IMR-90 (cell line): ENCODE data around the gene TOP3B. TPM values are rescaled to one million over a fixed set of nuclear protein-coding genes. Genes with fewer than 3 reads are reported as not detected.

ENCODE experiments used
- ATAC-seq: fragments of 200-7000 bp; cut with Tn5 transposase; 2 replicates; pipeline ENCODE4 v1.9.1; 2020; ENCODE audit warnings: low read depth, mild to moderate bottlenecking, moderate library complexity
- BruUV-seq: library from RNA; stranded (reverse); fragments of 400-500 nt; replicated peaks from 2 replicates; lab custom pipeline; 2021; lab: Mats Ljungman, UMichigan
- CTCF ChIA-PET: fragments of 300-600 bp; formaldehyde crosslinking; extraction: SDS; loops from one replicate; lab custom pipeline; 2021; ENCODE audit warnings: antibody characterized with exemption; lab: Yijun Ruan, JAX
- POLR2A ChIA-PET: fragments of 300-600 bp; sonication (Branson Sonifier 250); formaldehyde crosslinking; loops from one replicate; lab custom pipeline; 2022; ENCODE audit warnings: antibody characterized with exemption; ENCODE audit not compliant: unreplicated experiment; lab: Charles Lee
- DNase-seq: peaks from one replicate; pipeline ENCODE4 v3.0.0; 2013
- H2AFZ ChIP-seq: replicated peaks from 2 replicates; pipeline ENCODE3; 2013; ENCODE audit warnings: low read length, mild to moderate bottlenecking; ENCODE audit not compliant: poor library complexity
- H2AK5ac ChIP-seq: 2 replicates; pipeline ENCODE4 v1.6.1; 2013; ENCODE audit warnings: low read depth, low read length, inconsistent platforms
- H2AK9ac ChIP-seq: replicated peaks from 2 replicates; pipeline ENCODE3; 2013; ENCODE audit warnings: mild to moderate bottlenecking, low read depth, low read length, moderate library complexity; ENCODE audit not compliant: poor library complexity
- H2BK120ac ChIP-seq: 2 replicates; pipeline ENCODE4 v1.6.1; 2013; ENCODE audit warnings: low read depth, low read length, inconsistent platforms
- H2BK15ac ChIP-seq: 3 replicates; pipeline ENCODE4 v1.6.1; 2013; ENCODE audit warnings: low read depth, low read length, inconsistent platforms
- H2BK20ac ChIP-seq: 2 replicates; pipeline ENCODE4 v1.6.1; 2013; ENCODE audit warnings: low read depth, mild to moderate bottlenecking, inconsistent platforms, low read length, moderate library complexity
- H2BK5ac ChIP-seq: 2 replicates; pipeline ENCODE4 v1.6.1; 2013; ENCODE audit warnings: mild to moderate bottlenecking, low read depth, low read length, inconsistent platforms; ENCODE audit not compliant: poor library complexity, severe bottlenecking
- H3K14ac ChIP-seq: replicated peaks from 2 replicates; pipeline ENCODE4 v1.6.1; 2013; ENCODE audit warnings: low read depth, low read length, inconsistent platforms
- H3K18ac ChIP-seq: 2 replicates; pipeline ENCODE4 v1.6.1; 2013; ENCODE audit warnings: low read depth, low read length, control low read depth
- H3K23ac ChIP-seq: 2 replicates; pipeline ENCODE4 v1.6.1; 2013; ENCODE audit warnings: low read depth, low read length, inconsistent platforms
- H3K27ac ChIP-seq: 2 replicates; pipeline ENCODE4 v1.5.1; 2013; ENCODE audit warnings: mild to moderate bottlenecking, control low read depth, low read length; ENCODE audit not compliant: insufficient read depth
- H3K27me3 ChIP-seq: 2 replicates; pipeline ENCODE4 v1.6.1; 2013; ENCODE audit warnings: low read length; ENCODE audit not compliant: control insufficient read depth, insufficient read depth
- H3K36me3 ChIP-seq: 2 replicates; pipeline ENCODE4 v1.6.1; 2013; ENCODE audit warnings: low read length, mixed read lengths; ENCODE audit not compliant: control insufficient read depth, insufficient read depth
- H3K4ac ChIP-seq: 2 replicates; pipeline ENCODE4 v1.6.1; 2013; ENCODE audit warnings: low read depth, low read length, inconsistent platforms
- H3K4me1 ChIP-seq: 2 replicates; pipeline ENCODE4 v1.6.1; 2013; ENCODE audit warnings: low read length, mixed read lengths; ENCODE audit not compliant: control insufficient read depth, insufficient read depth
- H3K4me2 ChIP-seq: 2 replicates; pipeline ENCODE4 v1.6.1; 2013; ENCODE audit warnings: low read depth, mild to moderate bottlenecking, control low read depth, low read length, moderate library complexity
- H3K4me3 ChIP-seq: 2 replicates; pipeline ENCODE4 v1.5.1; 2013; ENCODE audit warnings: low read depth, mild to moderate bottlenecking, control low read depth, low read length, moderate library complexity; ENCODE audit not compliant: insufficient read depth
- H3K56ac ChIP-seq: 2 replicates; pipeline ENCODE4 v1.6.1; 2013; ENCODE audit warnings: low read length, inconsistent platforms; ENCODE audit not compliant: insufficient read depth; ENCODE audit errors: extremely low read depth
- H3K79me1 ChIP-seq, 2 experiments: 2 replicates each; pipeline ENCODE4 v1.6.1; 2013; ENCODE audit warnings: low read length in 2 of 2, inconsistent platforms in 1 of 2, low read depth in 1 of 2
- H3K9ac ChIP-seq: 2 replicates; pipeline ENCODE4 v1.6.1; 2013; ENCODE audit warnings: low read depth, low read length, control low read depth
- H3K9me1 ChIP-seq: 2 replicates; pipeline ENCODE4 v1.6.1; 2013; ENCODE audit warnings: low read length, inconsistent platforms; ENCODE audit not compliant: insufficient read depth
- H3K9me3 ChIP-seq: 2 replicates; pipeline ENCODE4 v1.6.1; 2013; ENCODE audit warnings: low read length; ENCODE audit not compliant: control insufficient read depth, insufficient read depth
- H4K20me1 ChIP-seq: 2 replicates; pipeline ENCODE4 v1.6.1; 2013; ENCODE audit warnings: low read length, inconsistent platforms; ENCODE audit not compliant: insufficient read depth
- H4K5ac ChIP-seq: 2 replicates; pipeline ENCODE4 v1.6.1; 2013; ENCODE audit warnings: mild to moderate bottlenecking, low read depth, low read length, control low read depth
- H4K8ac ChIP-seq, 2 experiments: 2 replicates each; pipeline ENCODE4 v1.6.1; 2013; ENCODE audit warnings: low read depth in 2 of 2, low read length in 2 of 2, control low read depth in 1 of 2, inconsistent platforms in 1 of 2
- H4K91ac ChIP-seq: 2 replicates; pipeline ENCODE4 v1.6.1; 2013; ENCODE audit warnings: low read depth, low read length, inconsistent platforms; ENCODE audit not compliant: insufficient read depth
- BHLHE40 ChIP-seq: fragments of 150-350 bp; IDR thresholded peaks from 2 replicates; pipeline ENCODE4 v1.6.1; 2016; ENCODE audit warnings: mild to moderate bottlenecking, low read depth, low read length
- CTCF ChIP-seq: conservative IDR thresholded peaks from 2 replicates; pipeline ENCODE4 v1.5.1; 2012; ENCODE audit warnings: mild to moderate bottlenecking, low read depth, low read length, improper control_type of control experiment
- ELK1 ChIP-seq: fragments of 150-350 bp; IDR thresholded peaks from 2 replicates; pipeline ENCODE4 v1.6.1; 2016; ENCODE audit warnings: low read depth, mild to moderate bottlenecking, low read length, moderate library complexity, borderline replicate concordance
- MAFK ChIP-seq: IDR thresholded peaks from 2 replicates; pipeline ENCODE4 v1.6.1; 2012; ENCODE audit warnings: low read depth, low read length, improper control_type of control experiment
- MAZ ChIP-seq: IDR thresholded peaks from 2 replicates; pipeline ENCODE4 v1.6.1; 2012; ENCODE audit warnings: low read depth, mild to moderate bottlenecking, low read length, improper control_type of control experiment, moderate library complexity, borderline replicate concordance
- MXI1 ChIP-seq: IDR thresholded peaks from 2 replicates; pipeline ENCODE4 v1.6.1; 2012; ENCODE audit warnings: low read depth, mild to moderate bottlenecking, low read length, moderate library complexity, borderline replicate concordance
- NFE2L2 ChIP-seq: fragments of 150-350 bp; IDR thresholded peaks from 2 replicates; pipeline ENCODE4 v1.6.1; 2016; ENCODE audit warnings: low read depth, mild to moderate bottlenecking, low read length
- RAD21 ChIP-seq: IDR thresholded peaks from 2 replicates; pipeline ENCODE4 v1.6.1; 2012; ENCODE audit warnings: low read length, improper control_type of control experiment
- RCOR1 ChIP-seq: IDR thresholded peaks from 2 replicates; pipeline ENCODE4 v1.6.1; 2012; ENCODE audit warnings: mild to moderate bottlenecking, low read length, improper control_type of control experiment; ENCODE audit not compliant: insufficient replicate concordance
- RFX5 ChIP-seq: IDR thresholded peaks from 2 replicates; pipeline ENCODE4 v1.8.0; 2012; ENCODE audit warnings: low read depth, mild to moderate bottlenecking, low read length, moderate library complexity
- SMC3 ChIP-seq: fragments of 150-350 bp; IDR thresholded peaks from 2 replicates; pipeline ENCODE4 v1.6.1; 2016; ENCODE audit warnings: low read depth, mild to moderate bottlenecking, antibody characterized with exemption, low read length, moderate library complexity
- USF2 ChIP-seq: fragments of 150-350 bp; IDR thresholded peaks from 2 replicates; pipeline ENCODE4 v1.6.1; 2017; ENCODE audit warnings: mild to moderate bottlenecking, antibody characterized with exemption, low read length, low read depth
- WGBS, 2 experiments: methylation state at CpG; one replicate each; pipeline versions ENCODE4 v1.1.5 to v1.1.7; 2013; ENCODE audit warnings: missing lambda C conversion rate in 2 of 2; ENCODE audit not compliant: insufficient read length in 1 of 2; ENCODE audit errors: extremely low coverage in 2 of 2; 5-methylcytosine and 5-hydroxymethylcytosine counted together
- dilution Hi-C: fragments of 300-500 bp; cut with HindIII; formaldehyde crosslinking; loops from one replicate; pipeline ENCODE4 v1.14.3; 2018; ENCODE audit warnings: low sequenced_read_pairs; ENCODE audit not compliant: unreplicated experiment
- in situ Hi-C: fragments of 300-500 bp; cut with MboI; formaldehyde crosslinking; loops from 3 replicates; pipeline ENCODE4 v1.14.3; 2019; ENCODE audit warnings: low sequenced_read_pairs, inconsistent platforms, mixed read lengths
- intact Hi-C: fragments of 100-400 bp; cut with micrococcal nuclease; formaldehyde crosslinking; loops from 2 replicates; pipeline ENCODE4 v1.10.0; 2022
- polyA plus RNA-seq, 3 experiments: library from polyadenylated mRNA; depleted of rRNA; stranded (reverse); fragments of >200 nt; gene quantifications; 2 replicates each; pipeline ENCODE4 v1.2.3, GENCODE V29; 2012; ENCODE audit warnings: low replicate concordance in 1 of 3
- total RNA-seq: library from RNA; depleted of rRNA; stranded (reverse); fragments of >200 nt; gene quantifications from 2 replicates; pipeline ENCODE4 v1.2.3, GENCODE V29; 2012

The TOP3B gene
- total and polyA plus RNA-seq, 2 of the 4 experiments (the other 2 are of a cell fraction) = 23.0 to 23.5 TPM

- no peak for TF ChIP-seq RAD21
These were observed 60.0 kb downstream of the TOP3B start (continued) for GRCh38 chr22:21922370-21923162.

- Histone ChIP-seq H2AK5ac (no peak overlapping the region), H3K27me3 (no peaks in the 10 kb centered on the region), H3K9ac (no peak overlapping the region), H3K27ac (no peak overlapping the region), H3K56ac (no peak overlapping the region), H3K36me3 (peaks cover 12% of the 10 kb centered on the region; the same call in 1 of the 2 replicates), H3K14ac (no peak overlapping the region), H3K4ac (no peak overlapping the region), H2AK9ac (no peak overlapping the region), H3K4me1 (peaks cover 10% of the 10 kb centered on the region), H4K91ac (no peak overlapping the region), H3K9me3 (no peaks in the 10 kb centered on the region), H2BK120ac (no peak overlapping the region), H4K5ac (no peak overlapping the region), H3K4me3 (no peak overlapping the region), H2BK5ac (no peak overlapping the region), H2BK20ac (no peak overlapping the region), H2BK15ac (no peak overlapping the region), H2AFZ (no peak overlapping the region), H3K4me2 (no peak overlapping the region), H3K18ac (no peak overlapping the region), H3K23ac (no peak overlapping the region), H4K20me1 (peaks cover 5% of the 10 kb centered on the region), H3K9me1 (no peaks in the 10 kb centered on the region), H3K79me1 (no peaks in the 10 kb centered on the region), H4K8ac (no peak overlapping the region)
- ChIA-PET CTCF (no interaction called here), POLR2A (no interaction called here)
- ATAC-seq = peak; percentile 45
- no TSS peak for BruUV-seq
- no CpG with 5 or more reads among the region's 8 CpGs for WGBS, 2 experiments
- in situ Hi-C loops (no loop called here), dilution Hi-C loops (no loop called here), intact Hi-C loops (no loop called here)
- peak; percentile 20 for DNase-seq
- TF ChIP-seq BHLHE40 (no peak), RFX5 (no peak), NFE2L2 (no peak), CTCF (no peak), MAFK (no peak), USF2 (no peak), MXI1 (no peak), MAZ (no peak), ELK1 (no peak), RAD21 (no peak), RCOR1 (no peak), SMC3 (no peak)
These were observed 60.9 kb downstream of the TOP3B start for GRCh38 chr22:21921729-21922128.
